GM12874 (cell line): ENCODE measurements around the gene CTDSP1.

Source experiments
- CTCF ChIP-seq: IDR thresholded peaks from 2 replicates; pipeline ENCODE4 v1.5.1; 2011; ENCODE audit warnings: low read depth, mild to moderate bottlenecking, control low read depth, low read length, moderate library complexity; ENCODE audit not compliant: insufficient read depth

Gene CTDSP1

GRCh38 chr2:218423584-218423983 is 23.9 kb downstream of the CTDSP1 start:
- TF ChIP-seq CTCF, result no peak

GRCh38 chr2:218425531-218425930 is 25.9 kb downstream of the CTDSP1 start:
- no peak for TF ChIP-seq CTCF

GRCh38 chr2:218427741-218428140 is 28.1 kb downstream of the CTDSP1 start:
- TF ChIP-seq CTCF, result no peak

- TF ChIP-seq CTCF, result no peak
Measured at GRCh38 chr2:218428846-218429558, 29.3 kb downstream of the CTDSP1 start.

- TF ChIP-seq CTCF, result no peak
Measured at GRCh38 chr2:218429911-218430692, 30.4 kb downstream of the CTDSP1 start.

- no peak for TF ChIP-seq CTCF
Measured at GRCh38 chr2:218430721-218431120, 31.1 kb downstream of the CTDSP1 start.

- TF ChIP-seq CTCF, result no peak
Measured at GRCh38 chr2:218431878-218432277, 32.2 kb downstream of the CTDSP1 start.
